ENCODE data around the gene PGGHG. TPM values are rescaled to one million over a fixed set of nuclear protein-coding genes. Genes with fewer than 3 reads are reported as not detected.
"Not testable (repeated sequence)": the region's sequence is repeated elsewhere in the genome, so short reads cannot be mapped to it uniquely, and the experiment has no call there.

PGGHG gene
- total RNA-seq, 1 donor from 2014 or later = 10.1 TPM

DNA sequence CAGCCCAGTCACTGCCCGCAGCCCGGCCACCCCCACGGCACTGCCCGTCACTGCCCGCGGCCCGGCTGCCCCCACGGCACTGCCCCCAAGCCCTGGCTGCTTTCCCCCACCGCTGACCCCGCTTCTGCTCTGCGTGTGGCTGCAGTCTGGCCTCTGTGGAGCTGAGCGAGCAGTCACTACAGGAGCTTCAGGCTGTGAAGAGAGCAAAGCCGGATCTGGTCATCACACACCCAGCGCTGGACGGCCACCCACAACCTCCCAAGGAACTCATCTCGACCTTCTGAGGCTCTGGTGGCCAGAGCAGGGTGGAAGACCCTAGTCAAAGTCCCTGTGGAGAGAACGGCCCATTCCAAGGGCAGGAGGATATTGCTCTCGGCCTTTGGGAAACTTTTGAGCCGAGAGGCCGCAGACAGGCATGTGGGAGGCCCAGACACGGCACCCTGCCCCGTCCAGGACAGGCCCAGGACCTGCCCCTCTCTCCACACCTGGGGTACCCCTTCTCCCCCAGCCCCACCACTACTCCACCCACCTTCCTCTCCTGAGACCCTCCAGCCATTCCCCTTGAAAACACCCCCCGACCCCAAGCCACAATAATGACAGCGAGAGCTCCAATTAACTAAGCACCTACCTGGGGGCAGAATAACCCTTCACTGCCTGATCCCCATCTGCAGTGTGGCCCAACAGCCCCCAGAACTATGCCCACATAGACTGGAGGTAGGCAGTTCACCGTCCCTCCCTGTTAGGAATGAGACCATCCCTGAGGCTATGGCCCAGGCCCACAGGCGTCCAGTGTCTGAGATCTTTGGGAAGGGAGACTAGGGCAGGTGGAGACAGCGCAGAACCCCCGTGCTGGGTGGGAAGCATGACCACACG is 3.7 kb upstream of the PGGHG start:
- no peak for DNase-seq (ENCODE audit: low read depth in 2 of 2)

DNA sequence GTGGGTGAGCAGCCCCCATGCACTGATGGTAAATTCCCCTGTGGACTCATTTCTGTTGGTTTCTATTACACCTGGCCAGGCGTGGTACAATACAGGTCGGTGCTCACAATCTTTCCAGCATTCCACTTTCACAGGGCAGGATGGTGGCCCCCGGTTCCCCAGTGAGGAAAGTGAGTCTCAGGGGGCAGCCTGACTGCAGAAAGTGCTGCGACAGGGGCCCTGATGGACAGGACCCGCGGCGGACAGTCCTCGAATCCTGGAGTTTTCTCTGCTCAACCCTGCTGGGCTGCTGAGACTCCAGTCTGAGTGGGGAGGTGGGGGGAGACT is 3.1 kb upstream of the PGGHG start:
- no peak for DNase-seq (ENCODE audit: low read depth in 2 of 2)

DNA sequence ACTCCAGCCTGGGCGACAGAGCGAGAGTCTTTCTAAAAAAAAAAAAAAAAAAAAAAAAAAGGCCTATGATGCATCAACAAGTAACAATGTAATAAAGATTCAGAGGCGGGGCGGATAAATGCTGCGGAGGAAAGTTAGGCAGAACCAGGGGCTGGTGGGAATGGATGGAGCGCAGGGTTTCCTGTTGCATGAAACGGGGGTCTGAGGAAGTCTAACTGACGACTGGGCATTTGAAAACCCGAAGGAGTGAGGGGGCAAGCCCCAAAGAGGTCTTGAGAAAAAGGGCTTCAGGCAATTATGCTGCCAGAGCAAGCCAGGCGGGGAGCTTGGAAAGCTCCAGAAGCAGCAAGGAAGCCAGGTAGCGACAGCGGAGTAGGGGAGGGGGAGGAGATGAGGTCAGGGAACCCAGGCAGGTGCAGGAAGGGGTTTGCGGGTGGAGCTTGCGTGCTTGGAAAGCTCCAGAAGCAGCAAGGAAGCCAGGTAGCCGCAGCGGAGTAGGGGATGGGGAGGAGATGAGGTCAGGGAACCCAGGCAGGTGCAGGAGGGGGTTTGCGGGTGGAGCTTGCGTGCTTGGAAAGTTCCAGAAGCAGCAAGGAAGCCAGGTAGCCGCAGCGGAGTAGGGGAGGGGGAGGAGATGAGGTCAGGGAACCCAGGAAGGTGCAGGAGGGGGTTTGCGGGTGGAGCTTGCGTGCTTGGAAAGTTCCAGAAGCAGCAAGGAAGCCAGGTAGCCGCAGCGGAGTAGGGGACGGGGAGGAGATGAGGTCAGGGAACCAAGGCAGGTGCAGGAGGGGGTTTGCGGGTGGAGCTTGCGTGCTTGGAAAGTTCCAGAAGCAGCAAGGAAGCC is 1.7 kb upstream of the PGGHG start:
- not testable (repeated sequence) for DNase-seq (ENCODE audit: low read depth in 2 of 2)

DNA sequence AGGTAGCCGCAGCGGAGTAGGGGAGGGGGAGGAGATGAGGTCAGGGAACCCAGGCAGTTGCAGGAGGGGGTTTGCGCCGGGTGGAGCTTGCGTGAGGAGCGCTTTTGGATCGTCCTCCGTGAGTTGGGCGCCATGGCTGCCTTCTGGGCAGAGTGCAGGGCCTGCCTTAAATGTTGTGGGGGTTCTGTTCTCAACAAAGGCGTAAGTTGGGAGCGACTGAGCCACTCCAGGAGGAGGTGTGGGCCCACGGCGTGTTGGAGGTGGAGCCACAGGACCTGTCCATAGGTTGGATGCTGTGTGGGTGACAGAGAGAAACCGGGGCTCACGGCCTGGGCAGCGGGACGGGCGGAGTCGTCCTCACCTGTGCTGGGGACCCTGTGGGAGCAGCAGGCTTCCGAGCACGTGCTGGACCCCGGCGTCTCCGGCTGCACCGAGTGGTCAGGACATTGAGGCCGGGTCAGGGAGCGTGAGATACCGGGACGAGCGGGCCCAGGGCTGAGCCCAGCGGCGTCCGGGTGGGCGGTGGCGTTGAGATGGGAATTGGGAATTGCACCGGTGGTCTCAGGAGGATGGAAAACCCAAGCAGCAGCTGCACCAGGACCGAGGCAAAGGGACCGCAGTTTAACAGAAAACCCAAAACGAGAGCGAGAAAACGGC is 977 bp upstream of the PGGHG start:
- DNase-seq (ENCODE audit: low read depth in 2 of 2) = no peak

DNA sequence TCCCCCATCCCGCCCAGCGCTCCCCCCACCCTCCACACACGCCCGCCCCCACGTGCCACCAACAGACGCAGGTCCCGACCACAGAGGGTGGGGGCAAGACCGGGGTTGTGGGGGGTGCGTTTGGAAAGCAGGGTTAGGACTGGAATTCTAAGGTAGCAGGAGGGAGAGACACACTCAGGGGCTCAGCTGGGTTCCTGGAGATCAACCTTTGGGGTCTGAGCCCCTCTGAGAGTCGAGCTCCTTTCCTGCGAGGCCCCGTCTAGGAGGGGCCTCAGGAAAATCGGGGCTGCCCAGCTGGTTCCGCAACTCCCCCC is 429 bp downstream of the PGGHG start:
- DNase-seq (ENCODE audit: low read depth in 2 of 2) = no peak

DNA sequence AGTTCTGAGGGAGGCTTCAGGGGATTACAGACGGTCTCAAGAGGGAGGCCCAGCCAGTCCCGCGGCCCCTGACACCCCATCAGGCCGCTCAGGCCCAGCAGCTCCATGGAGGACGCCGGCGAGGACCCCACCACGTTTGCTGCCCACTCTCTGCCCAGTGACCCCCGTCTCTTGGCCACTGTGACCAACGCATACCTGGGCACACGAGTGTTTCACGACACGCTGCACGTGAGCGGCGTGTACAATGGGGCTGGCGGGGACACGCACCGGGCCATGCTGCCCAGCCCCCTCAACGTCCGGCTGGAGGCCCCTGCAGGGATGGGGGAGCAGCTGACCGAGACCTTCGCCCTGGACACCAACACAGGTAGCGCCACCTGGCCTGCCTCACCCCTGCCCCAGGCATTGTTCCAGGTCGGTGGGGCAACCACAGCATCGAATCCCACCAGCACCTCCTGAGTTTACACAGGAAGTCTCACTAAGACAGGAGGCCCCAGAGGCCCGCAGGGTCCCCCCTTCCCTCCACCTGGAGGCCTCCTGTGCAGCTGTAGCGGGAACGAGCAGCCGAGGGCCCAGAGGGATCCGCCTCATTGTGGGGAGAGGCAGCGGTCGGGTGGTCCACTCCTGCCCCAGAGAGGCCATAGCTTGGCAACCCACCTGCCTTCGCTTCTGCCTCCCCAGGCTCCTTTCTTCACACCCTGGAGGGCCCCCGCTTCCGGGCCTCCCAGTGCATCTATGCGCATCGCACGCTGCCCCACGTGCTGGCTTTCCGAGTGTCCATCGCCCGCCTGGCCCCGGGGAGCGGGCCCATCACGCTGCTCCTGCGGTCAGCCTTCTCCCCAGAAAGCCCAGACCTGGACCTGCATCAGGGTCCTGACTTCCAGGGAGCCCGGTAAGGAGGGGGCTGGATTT is 1.0 kb downstream of the PGGHG start:
- DNase-seq (ENCODE audit: low read depth in 2 of 2) = no peak

DNA sequence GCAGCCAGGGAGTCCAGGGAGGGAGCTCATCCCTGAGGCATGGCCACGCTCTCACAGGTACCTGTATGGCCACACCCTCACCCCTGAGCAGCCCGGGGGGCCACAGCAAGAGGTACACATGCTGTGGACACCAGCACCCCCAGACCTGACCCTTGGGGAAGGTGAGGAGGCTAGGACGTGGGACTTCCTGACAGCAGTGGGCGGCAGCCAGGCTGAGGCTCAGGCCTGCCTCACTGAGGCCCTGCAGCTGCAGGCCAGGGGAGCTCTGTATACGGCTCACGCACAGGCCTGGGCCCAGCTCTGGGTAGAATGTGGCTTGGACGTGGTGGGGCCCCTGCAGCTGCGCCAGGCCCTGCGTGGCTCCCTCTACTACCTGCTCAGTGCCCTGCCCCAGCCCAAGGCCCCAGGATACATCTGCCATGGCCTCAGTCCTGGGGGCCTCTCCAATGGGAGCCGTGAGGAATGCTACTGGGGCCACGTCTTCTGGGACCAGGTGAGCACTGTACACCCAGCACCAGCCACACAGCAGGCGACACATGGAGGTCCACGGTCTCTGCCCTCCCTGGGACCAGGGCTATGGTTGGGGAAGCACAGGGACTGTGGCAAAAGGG is 1.8 kb downstream of the PGGHG start:
- no peak for DNase-seq (ENCODE audit: low read depth in 2 of 2)

DNA sequence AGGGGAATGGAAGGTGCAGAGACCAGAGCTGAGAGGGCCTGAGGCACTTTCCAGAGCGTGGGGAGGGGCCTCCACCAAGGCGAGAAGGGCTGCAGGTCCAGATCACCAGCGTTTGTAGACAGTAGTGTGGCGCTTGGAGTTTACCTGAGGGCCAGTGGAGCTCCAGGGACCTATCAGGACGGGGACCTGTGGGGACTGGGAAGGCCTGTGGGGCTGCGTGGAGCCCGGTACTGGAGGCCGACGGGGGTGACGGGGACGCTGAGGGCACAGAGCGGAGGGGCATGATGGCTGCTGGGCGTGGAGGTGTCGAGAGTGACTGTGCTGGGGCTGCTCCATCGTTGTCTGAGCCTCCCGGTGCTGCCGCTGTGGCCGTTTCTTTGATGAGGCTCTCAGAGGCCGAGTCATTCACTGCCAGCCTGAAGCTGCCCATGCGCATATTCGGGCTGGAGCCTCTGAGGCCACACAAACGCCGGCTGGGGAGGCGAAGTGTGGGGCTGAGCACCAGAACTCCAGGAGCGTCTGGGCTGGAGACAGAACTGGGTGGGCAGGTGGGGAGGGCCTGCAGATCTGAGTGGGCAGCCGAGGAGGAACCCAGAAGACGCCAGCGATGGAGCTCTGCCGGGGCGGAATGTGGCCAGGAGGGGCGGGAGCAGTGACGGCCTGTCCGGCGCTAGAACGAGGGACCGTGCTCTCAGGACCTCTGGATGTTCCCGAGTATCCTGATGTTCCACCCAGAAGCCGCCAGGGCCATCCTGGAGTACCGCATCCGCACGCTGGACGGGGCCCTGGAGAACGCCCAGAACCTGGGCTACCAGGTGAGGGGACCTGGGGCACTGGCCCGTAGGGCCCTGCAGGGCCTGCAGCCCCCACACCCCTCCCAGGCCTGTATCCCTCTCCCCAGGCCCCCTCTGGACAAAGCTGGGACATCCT is 2.6 kb downstream of the PGGHG start:
- no peak for DNase-seq (ENCODE audit: low read depth in 2 of 2)

DNA sequence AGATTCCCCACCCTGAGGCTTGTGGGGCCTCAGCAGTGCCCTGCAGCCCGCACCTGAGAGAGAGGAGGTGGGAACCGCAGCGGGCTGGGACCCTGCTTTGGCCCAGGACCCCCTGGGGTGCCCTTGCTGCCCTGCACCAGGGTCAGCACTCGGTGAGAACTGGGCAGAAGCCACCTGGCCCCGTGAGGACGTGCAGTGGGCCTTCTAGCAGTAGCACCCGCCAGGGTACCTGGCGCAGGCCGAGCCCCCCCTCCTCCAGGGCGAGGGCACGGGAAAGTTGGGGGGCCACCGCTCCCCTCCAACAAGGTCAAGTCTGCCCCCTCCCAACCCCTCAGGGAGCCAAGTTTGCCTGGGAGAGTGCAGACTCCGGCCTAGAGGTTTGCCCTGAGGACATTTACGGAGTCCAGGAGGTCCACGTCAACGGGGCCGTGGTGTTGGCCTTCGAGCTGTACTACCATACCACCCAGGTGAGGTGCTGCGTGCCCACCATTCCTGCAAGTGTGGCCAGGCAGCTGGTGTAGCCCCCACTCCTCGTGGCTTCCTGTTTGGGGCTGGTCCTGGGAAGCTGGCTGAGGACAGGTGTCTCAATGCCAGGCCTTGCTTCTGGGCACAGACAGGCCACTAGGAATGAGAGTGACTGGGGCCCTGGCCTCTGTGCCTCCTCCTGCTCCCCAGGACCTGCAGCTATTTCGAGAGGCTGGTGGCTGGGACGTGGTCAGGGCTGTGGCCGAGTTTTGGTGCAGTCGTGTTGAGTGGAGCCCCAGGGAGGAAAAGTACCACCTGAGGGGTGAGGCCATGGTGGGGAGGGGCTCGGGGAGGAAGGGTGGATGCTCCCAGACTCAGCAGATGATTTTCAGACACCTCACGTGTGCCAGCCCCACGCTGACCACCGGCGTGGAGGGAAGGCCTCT is 3.5 kb downstream of the PGGHG start:
- DNase-seq (ENCODE audit: low read depth in 2 of 2) = no peak

DNA sequence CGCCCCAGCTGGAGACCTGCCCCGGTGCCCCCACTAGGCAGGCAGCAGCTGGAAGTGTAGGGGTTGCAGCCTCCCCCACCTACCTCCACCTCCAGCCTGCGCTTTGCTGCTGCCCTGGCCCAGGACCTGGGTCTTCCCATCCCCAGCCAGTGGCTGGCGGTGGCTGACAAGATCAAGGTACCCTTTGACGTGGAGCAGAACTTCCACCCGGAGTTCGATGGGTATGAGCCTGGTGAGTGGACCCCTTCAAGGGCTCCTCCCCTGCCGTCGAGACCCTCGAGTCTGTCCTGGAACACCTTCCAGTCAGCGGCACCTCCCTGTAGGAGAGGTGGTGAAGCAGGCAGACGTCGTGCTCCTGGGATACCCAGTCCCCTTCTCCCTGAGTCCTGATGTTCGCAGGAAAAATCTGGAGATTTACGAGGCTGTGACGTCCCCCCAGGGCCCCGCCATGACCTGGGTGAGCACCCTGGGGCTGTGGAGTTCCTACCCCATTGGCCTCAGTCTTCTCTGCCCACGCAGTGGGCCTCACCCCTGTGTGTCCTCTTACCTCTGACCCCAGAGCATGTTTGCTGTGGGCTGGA is 4.4 kb downstream of the PGGHG start:
- DNase-seq (ENCODE audit: low read depth in 2 of 2) = no peak

DNA sequence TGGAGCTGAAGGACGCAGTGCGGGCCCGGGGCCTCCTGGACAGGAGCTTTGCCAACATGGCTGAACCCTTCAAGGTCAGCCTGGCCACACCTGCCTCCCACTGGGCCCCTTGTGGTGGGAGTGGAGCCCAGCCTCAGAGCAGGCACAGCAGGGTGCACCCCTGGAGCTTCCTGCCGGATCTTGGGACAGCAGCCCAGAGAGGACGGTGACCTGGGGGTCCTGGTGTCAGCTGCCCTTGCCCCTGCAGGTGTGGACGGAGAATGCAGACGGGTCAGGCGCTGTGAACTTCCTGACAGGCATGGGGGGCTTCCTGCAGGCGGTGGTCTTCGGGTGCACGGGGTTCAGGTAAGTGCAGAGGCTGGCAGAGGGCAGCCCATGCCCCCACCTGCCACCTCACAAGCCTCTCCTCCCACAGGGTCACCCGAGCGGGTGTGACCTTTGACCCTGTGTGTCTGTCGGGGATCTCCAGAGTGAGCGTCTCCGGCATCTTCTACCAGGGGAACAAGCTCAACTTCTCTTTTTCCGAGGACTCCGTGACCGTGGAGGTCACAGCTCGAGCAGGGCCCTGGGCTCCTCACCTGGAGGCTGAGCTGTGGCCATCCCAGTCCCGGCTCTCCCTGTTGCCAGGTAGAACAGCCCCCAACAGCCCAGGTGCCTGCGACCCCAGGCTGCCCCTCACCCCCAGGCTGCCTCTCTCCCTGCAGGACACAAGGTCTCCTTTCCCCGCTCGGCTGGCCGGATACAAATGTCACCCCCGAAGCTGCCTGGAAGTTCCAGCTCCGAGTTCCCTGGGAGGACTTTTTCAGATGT is 5.1 kb downstream of the PGGHG start:
- DNase-seq (ENCODE audit: low read depth in 2 of 2) = no peak

DNA sequence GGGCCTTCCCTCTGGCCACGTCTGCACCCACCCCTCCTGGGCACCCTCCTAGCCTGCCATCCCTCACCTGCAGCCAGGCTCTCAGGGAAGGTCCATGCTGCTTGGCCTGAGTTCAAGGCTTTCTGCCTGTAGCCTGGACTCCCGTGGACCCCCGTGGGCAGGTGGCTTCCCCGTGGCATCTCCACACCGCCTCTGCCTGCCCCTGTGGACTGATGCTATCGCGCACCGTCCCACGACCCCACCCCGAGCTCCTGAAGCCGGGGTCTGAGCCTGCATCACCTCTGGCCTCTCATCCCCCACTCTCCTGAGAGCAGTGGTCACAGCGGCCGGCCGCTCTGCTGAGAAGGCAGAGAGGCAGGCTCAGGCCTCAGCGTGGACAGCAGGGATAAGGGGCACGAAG is 5.9 kb downstream of the PGGHG start:
- no peak for DNase-seq (ENCODE audit: low read depth in 2 of 2)

DNA sequence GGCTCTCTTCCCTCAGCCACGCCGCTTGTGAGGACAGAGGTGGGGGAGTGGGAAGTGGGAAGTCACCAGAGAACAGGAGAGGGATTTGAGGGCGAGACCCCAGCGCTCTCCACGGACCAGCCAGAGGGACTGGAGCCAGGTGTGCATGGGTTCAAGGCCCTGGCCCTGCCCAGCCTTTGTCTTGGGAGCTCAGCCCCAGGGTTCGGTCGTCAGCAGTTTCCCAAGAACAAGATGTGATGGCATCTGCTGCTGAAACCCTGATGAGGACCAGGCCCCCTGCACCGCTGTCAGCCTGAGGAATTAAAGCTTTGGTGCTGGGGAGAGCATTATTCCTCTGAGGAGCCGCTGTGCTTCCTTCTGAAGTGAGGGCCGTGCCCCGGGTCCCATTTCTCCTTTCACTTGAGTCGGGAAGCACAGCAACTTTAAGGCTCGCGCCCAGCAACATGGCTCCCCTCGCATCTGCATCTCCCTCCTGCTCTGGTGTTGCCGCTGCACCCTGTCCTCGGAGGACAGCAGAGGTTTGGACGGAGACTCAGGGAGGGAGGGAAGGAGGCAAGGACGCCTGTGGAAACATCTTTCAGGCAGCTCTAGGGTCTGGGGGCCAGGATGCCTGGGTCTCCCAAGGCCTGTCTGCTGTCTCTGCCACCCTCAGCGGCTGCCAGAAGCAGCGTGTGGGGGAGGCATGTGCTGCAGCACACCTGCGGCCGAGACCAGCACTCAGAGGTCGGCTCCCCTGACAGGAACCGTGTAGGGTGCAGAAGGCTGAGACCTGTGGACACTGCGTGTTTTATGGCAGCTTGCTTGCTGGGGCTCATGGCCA is 6.6 kb downstream of the PGGHG start:
- no peak for DNase-seq (ENCODE audit: low read depth in 2 of 2)

DNA sequence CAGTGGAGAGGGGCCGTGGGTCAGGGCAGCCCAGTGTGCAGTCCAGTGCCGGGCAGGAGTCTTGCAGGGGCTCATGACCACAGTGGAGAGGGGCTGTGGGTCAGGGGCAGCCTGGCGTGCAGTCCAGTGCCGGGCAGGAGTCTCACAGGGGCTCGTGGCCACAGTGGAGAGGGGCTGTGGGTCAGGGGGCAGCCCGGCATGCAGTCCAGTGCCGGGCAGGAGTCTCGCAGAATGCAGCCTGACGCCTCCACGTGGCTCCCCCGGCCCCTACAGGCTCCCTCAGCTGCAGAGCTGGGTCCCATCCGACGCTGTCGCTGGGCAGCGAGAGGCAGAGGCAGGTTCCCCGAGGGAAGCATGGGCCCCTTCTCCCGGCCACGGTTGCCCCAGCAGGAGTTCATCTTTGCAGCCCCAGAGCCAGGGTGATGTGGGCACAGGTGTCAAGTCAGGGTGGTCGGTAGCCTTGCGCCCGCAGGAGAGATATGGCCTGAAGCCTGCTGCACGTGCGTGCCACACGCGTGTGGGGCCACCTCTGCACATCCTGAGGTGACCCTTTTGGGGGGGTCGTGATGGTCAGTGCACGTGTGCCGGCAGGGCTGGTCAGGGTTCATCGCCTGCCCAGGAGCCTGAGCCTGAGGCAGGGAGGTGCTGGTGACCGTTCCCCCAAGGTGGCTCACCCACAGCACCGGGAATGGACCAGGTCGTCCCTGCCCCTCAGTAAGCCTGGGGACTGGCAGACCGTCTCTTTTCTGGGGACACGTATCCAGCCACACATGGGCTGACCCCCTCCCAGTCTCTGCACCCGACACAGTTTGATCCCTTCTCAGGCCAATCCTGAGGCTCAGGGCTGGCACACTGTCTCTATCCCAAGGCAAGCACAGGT is 7.5 kb downstream of the PGGHG start:
- DNase-seq (ENCODE audit: low read depth in 2 of 2) = no peak

DNA sequence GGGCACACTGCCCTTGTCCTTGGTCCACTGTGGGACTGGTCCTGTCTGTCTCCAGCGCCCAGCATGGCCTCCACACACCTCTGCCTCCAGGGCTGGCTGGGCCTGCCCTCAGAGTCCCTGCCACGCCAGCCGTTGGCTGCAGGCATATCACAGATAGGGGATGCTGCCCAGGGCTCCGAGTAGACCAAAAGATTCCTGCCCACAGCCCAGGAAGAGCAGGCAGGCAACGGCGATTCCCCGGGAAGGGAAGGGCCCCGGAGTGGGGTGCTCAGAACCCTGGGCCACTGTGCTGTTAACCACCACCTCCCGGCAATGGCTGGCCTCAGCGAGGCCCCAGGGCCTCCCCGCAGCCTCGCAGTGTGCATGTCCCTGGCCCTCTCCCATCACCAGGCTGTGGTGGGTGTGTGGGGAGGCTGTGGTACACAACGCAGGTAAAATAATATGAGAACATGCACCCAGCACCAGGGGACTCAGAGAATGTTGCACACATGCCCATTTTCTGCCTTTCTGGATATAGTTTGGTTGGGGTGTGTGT is 8.2 kb downstream of the PGGHG start:
- DNase-seq (ENCODE audit: low read depth in 2 of 2) = no peak
